ENCODE results near the gene RADIL. TPM values are rescaled to one million over a fixed set of nuclear protein-coding genes. Genes with fewer than 3 reads are reported as not detected.

Gene RADIL
- total and polyA plus RNA-seq, 2 donors (not counting 1 experiment from before 2014, with no cell fraction given): not detected

- no peak overlapping the region for H3K4me2 ChIP-seq (replicated peaks; ENCODE audit: low read depth, low read length, poor library complexity, severe bottlenecking)
- DNase-seq: no peak
- no peak overlapping the region for H2AFZ ChIP-seq (ENCODE audit: insufficient read depth, low read depth, low read length, poor library complexity, severe bottlenecking)
- H3K9ac ChIP-seq (ENCODE audit: low read length): no peak overlapping the region
- H3K27me3 ChIP-seq (replicated peaks in 1 of 4; ENCODE audit: control extremely low read depth in 1 of 4, control insufficient read depth in 3 of 4, insufficient read depth in 4 of 4, low read length in 3 of 4): peaks cover 0 to 4% (median 0%) of the 10 kb centered on the region in 4 experiments
- no peak for ATAC-seq (ENCODE audit: low read depth)
- 92% methylated on average over 18 of the region's 22 CpGs for WGBS (ENCODE audit: insufficient coverage)
- intact Hi-C loops (cut with micrococcal nuclease): no loop called here
- Mint-ChIP-seq H3K27me3 (peaks cover 24% of the 10 kb centered on the region), H3K4me3 (no peak overlapping the region), H3K27ac (no peak overlapping the region), H3K4me1 (peaks cover 4% of the 10 kb centered on the region), H3K9me3 (ENCODE audit: insufficient read depth) (no peaks in the 10 kb centered on the region)
- H3K79me2 ChIP-seq (ENCODE audit: control insufficient read depth, insufficient read depth, low read length): no peaks in the 10 kb centered on the region
- ChIA-PET POLR2A (no interaction called here), CTCF (no interaction called here)
- H3K4me3 ChIP-seq (ENCODE audit: control extremely low read depth in 1 of 5, extremely low read depth in 1 of 5, insufficient read depth in 1 of 5, low read depth in 2 of 5, low read length in 4 of 5): no peak overlapping the region
- H3K27ac ChIP-seq (ENCODE audit: low read length in 2 of 2): no peak overlapping the region
- H3K4me1 ChIP-seq (ENCODE audit: control insufficient read depth in 2 of 2, insufficient read depth in 2 of 2, low read length in 2 of 2): no peaks in the 10 kb centered on the region
- TF ChIP-seq EZH2 (IDR thresholded peaks at IDR 0.05; ENCODE audit: borderline replicate concordance, insufficient read depth, low read depth, low read length, poor library complexity, severe bottlenecking): no peak
- TF ChIP-seq, protein P1, sequence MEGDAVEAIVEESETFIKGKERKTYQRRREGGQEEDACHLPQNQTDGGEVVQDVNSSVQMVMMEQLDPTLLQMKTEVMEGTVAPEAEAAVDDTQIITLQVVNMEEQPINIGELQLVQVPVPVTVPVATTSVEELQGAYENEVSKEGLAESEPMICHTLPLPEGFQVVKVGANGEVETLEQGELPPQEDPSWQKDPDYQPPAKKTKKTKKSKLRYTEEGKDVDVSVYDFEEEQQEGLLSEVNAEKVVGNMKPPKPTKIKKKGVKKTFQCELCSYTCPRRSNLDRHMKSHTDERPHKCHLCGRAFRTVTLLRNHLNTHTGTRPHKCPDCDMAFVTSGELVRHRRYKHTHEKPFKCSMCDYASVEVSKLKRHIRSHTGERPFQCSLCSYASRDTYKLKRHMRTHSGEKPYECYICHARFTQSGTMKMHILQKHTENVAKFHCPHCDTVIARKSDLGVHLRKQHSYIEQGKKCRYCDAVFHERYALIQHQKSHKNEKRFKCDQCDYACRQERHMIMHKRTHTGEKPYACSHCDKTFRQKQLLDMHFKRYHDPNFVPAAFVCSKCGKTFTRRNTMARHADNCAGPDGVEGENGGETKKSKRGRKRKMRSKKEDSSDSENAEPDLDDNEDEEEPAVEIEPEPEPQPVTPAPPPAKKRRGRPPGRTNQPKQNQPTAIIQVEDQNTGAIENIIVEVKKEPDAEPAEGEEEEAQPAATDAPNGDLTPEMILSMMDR (IDR thresholded peaks at IDR 0.05): no peak
- no peaks in the 10 kb centered on the region for H4K20me1 ChIP-seq (ENCODE audit: control insufficient read depth, insufficient read depth, low read length, poor library complexity, severe bottlenecking)
- no peaks in the 10 kb centered on the region for H3K36me3 ChIP-seq (replicated peaks in 1 of 2; ENCODE audit: control extremely low read depth in 1 of 2, control insufficient read depth in 1 of 2, extremely low read depth in 1 of 2, insufficient read depth in 2 of 2, low read length in 1 of 2)
- no peaks in the 10 kb centered on the region for H3K9me3 ChIP-seq (ENCODE audit: control extremely low read depth in 1 of 3, control insufficient read depth in 2 of 3, insufficient read depth in 1 of 3, low read length in 2 of 3)
Observed at GRCh38 chr7:4842319-4843064, 41.0 kb downstream of the RADIL start.

DNA sequence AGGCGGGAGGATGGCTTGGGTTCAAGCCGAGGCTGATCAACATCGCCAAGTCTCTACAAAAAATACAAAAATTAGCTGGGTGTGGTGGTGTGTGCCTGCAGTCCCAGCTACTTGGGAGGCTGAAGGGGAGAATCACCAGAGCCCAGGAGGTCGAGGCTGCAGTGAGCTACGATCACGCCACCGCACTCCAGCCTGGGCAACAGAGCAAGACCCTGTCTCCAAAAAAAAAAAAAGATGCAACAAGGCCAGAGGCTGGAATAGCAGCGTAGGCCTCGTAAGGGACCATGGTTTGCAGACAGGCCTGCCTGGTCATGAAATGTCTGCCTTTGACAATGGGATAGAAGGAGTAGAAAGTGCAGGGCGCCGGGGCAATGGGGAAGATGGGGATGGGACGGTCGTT is 41.7 kb downstream of the RADIL start:
- no peak for ATAC-seq (ENCODE audit: low read depth)
- no peak overlapping the region for H3K9ac ChIP-seq (ENCODE audit: low read length)
- intact Hi-C loops (cut with micrococcal nuclease): no loop called here
- H3K4me1 ChIP-seq (ENCODE audit: control insufficient read depth in 2 of 2, insufficient read depth in 2 of 2, low read length in 2 of 2): no peaks in the 10 kb centered on the region
- WGBS (ENCODE audit: insufficient coverage): 98% methylated on average over 5 of the region's 13 CpGs
- H3K27ac ChIP-seq (ENCODE audit: low read length in 2 of 2): no peak overlapping the region
- Mint-ChIP-seq H3K4me1 (peaks cover 4% of the 10 kb centered on the region), H3K27me3 (peaks cover 20% of the 10 kb centered on the region), H3K4me3 (no peak overlapping the region), H3K27ac (no peak overlapping the region), H3K9me3 (ENCODE audit: insufficient read depth) (no peaks in the 10 kb centered on the region)
- TF ChIP-seq EZH2 (IDR thresholded peaks at IDR 0.05; ENCODE audit: borderline replicate concordance, insufficient read depth, low read depth, low read length, poor library complexity, severe bottlenecking): no peak
- TF ChIP-seq, protein P1 (IDR thresholded peaks at IDR 0.05): no peak
- H4K20me1 ChIP-seq (ENCODE audit: control insufficient read depth, insufficient read depth, low read length, poor library complexity, severe bottlenecking): no peaks in the 10 kb centered on the region
- H3K79me2 ChIP-seq (ENCODE audit: control insufficient read depth, insufficient read depth, low read length): no peaks in the 10 kb centered on the region
- ChIA-PET CTCF (no interaction called here), POLR2A (no interaction called here)
- no peaks in the 10 kb centered on the region for H3K9me3 ChIP-seq (ENCODE audit: control extremely low read depth in 1 of 3, control insufficient read depth in 2 of 3, insufficient read depth in 1 of 3, low read length in 2 of 3)
- DNase-seq: no peak
- H3K27me3 ChIP-seq (replicated peaks in 1 of 4; ENCODE audit: control extremely low read depth in 1 of 4, control insufficient read depth in 3 of 4, insufficient read depth in 4 of 4, low read length in 3 of 4): peaks cover 0 to 4% (median 0%) of the 10 kb centered on the region in 4 experiments
- no peak overlapping the region for H3K4me2 ChIP-seq (replicated peaks; ENCODE audit: low read depth, low read length, poor library complexity, severe bottlenecking)
- no peak overlapping the region for H3K4me3 ChIP-seq (ENCODE audit: control extremely low read depth in 1 of 5, extremely low read depth in 1 of 5, insufficient read depth in 1 of 5, low read depth in 2 of 5, low read length in 4 of 5)
- no peak overlapping the region for H2AFZ ChIP-seq (ENCODE audit: insufficient read depth, low read depth, low read length, poor library complexity, severe bottlenecking)
- H3K36me3 ChIP-seq (replicated peaks in 1 of 2; ENCODE audit: control extremely low read depth in 1 of 2, control insufficient read depth in 1 of 2, extremely low read depth in 1 of 2, insufficient read depth in 2 of 2, low read length in 1 of 2): no peaks in the 10 kb centered on the region
